NCI-H2196 treated with DMSO at 0.1 percent for 48 hours (cell line): ENCODE measurements around the gene UGDH.
A peak's percentile ranks its signal among the peaks of the same experiment; 100 is the strongest.
"Not testable (repeated sequence)": the region's sequence is repeated elsewhere in the genome, so short reads cannot be mapped to it uniquely, and the experiment has no call there.

Source experiments
- DNase-seq: peaks from one replicate; lab custom pipeline; 2025; ENCODE audit not compliant: unreplicated experiment; lab: John Stamatoyannopoulos, UW

UGDH gene

DNA sequence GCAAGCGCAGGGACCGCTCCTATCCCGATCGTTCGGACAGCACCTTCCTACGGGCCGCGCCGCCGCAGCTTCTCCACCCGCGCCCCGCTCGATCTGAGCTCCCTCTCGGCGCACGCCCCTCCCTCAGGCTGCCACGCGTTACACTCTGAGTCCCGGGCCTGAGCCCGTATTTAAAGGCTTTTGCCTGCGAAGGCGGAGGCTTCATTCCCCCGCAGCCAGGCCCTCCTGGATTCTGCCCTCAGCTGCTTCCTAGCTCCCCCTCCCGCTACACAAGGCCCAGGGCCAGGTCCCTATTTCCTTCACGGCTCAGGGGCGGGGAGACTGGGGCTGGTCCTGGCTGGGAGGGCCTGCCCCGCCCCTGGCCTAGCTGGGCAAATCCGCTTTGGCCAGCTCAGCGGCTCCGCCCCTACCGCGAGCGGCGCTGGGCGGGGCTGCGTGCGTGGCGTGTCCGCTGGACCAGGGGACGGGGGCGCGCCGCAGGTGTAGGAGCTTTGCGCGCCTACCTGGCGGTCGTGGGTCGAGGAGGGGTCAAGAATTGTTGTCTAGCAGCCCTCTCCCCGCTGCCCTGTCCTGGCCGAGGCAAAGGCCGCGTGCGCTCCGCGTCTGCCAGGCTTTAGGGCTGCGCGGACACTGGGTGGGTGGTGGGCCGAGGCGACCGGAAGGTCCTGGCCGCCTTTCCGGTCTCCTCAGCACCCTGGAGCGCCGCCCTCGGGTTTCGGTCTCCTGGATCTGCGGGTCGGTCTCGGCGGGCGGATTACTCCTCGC is at the start of gene UGDH:
TSS of gene UGDH (minus strand) at position 144 of the 765 bp plus-strand sequence. CDS start 5,927 bp downstream, outside the sequence.
- peak; percentile 95 for DNase-seq

DNA sequence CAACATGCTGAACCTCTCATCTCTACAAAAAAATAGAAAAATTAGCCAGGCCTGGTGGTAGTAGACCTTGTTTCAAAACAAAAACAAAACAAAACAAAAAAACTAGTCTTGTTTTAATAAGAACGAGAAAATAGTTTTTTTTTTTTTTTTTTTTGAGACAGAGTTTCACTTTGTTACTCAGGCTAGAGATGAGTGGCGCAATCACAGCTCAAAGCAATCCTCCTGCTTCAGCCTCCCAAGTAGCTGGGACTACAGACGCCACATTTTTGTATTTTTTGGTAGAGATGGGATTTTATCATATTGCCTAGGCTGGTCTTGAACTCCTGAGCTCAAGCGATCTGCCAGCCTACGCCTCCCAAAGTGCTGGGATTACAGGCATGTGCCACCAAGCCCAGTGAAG is 47.7 kb upstream of the UGDH start:
- DNase-seq, result no peak

GRCh38 chr4:39571504-39571903 is 44.3 kb upstream of the UGDH start:
- DNase-seq, result no peak

GRCh38 chr4:39571054-39571453 is 43.8 kb upstream of the UGDH start:
- no peak for DNase-seq

- DNase-seq, result no peak
Measured at GRCh38 chr4:39569209-39569608, 42.0 kb upstream of the UGDH start.

GRCh38 chr4:39568805-39569204 is 41.6 kb upstream of the UGDH start:
- no peak for DNase-seq

- no peak for DNase-seq
Measured at GRCh38 chr4:39565878-39566600, 38.8 kb upstream of the UGDH start.

GRCh38 chr4:39563346-39563847 is 36.2 kb upstream of the UGDH start:
- no peak for DNase-seq

DNA sequence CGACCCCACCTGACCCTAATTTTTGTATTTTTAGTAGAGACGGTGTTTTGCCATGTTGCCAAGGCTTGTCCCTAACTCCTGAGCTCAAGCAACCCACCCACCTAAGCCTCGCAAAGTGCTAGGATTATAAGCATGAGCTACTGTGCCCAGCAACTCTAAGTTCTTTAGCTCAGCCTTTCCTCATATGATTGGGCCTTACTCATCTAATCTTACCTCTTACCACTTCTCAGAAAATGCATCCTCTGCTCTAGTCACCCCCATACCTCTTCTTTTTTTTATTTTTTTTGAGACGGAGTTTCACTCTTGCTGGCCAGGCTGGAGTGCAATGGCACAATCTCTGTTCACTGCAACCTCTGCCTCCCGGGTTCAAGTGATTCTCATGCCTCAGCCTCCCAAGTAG is 35.6 kb upstream of the UGDH start:
- no peak for DNase-seq

DNA sequence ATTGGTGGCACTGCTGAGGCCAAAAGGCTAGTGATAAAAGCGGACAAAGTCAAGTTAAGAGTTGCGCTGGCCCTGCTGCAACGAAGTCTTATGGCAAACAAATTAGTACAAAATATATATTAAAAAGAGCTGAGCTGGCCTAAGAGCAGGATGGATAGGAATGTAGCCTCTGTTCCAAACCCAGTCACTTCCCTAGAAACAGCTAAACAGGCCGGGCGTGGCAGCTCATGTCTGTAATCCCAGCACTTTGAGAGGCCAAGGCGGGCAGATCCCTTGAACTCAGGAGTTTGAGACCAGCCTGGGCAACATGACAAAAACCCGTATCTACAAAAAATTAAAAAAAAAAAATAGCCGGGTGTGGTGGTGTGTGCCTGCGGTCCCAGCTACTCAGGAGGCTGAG is 32.4 kb upstream of the UGDH start:
- DNase-seq, result no peak

DNA sequence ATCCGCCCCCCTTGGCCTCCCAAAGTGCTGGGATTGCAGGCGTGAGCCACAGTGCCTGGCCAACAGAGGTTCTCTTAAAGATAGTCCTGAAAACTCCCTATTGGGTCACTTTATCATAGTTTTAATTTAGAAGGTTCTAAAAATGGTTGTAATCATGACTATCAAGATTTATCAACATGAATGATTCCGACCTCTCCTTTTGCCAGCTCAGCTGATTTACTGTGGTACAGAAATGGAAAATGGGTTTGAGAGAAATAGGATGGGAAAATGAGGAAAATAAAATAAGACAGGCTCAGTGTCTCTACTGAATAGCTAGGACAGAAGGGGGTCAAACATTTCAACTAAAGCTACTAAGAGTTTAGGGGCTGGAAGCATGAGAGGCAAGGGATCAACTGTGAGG is 28.2 kb upstream of the UGDH start:
- DNase-seq, result no peak

GRCh38 chr4:39548425-39549067 is 21.3 kb upstream of the UGDH start:
- no peak for DNase-seq

DNA sequence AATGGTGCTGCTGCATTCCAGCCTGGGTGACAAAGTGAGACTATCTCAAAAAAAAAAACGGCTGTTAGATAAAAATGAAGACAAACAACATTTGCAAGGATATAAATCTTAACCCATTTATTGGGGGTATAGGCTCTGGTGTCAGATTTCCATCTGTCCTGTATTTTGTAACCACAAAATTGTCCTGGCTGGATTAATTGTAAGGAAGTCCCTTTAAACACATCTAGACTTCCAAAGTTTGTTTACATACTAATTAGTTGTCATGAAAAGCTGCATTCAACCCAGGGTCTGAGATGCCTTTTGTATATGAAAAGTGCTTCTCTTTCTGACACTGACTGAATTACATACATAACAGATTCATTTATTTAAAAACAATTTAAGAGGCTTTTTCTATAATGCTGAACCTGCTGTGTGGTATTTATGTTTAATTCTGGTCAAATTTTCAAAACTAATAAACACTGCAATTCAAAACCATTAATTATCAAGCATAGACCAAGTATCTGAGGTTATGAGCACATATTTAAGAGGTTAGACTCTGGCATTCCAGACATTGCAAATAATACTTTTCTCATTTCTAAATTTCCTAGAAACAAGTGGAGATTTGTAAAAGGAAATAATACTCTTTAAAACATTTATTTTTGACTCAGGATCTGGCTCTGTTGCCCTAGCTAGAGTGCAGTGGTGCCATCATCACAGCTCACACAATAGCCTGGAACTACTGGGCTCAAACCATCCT is 17.5 kb upstream of the UGDH start:
- DNase-seq, result peak; percentile 38

GRCh38 chr4:39544080-39544479 is 16.8 kb upstream of the UGDH start:
- not testable (repeated sequence) for DNase-seq

DNA sequence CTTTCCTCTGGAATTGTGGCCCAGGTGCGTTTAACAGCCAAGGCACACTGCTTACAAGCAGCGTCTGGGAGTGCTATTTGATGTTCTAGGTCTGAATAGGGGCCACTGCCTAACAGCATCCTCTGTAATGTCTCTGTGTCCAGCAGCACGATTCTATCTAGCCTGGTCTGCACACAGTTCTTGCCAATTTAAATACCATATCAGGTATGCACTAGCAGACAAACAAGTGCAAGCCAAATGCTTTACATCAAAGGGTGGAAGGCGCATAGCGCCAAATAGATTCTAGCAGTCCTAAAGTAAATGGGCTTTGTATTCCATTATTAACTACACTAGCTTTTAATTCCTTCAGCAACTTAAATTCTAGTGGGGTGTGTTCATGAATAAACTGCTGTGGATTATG is 15.8 kb upstream of the UGDH start:
- DNase-seq, result no peak

DNA sequence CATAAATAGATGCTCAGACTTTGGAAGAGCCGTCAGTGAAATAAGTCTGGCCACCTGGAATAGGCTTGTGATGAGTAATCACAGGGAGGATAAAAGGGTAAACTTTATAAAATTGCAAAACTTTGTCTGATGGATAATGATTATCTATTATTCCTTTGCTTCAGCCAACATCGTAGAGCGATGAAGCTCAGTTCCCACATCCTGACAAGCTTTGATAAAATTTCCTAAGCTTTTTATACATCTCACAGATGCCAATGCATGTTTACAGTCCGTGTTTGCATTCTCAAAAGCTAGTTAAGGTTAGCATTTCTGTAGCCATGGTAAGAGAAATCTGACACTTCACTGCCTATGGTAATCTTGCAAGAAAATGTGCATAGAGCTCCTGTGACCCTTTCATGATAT is 15.4 kb upstream of the UGDH start:
- DNase-seq, result no peak

- DNase-seq, result no peak
Measured at GRCh38 chr4:39541987-39542610, 14.9 kb upstream of the UGDH start.

DNA sequence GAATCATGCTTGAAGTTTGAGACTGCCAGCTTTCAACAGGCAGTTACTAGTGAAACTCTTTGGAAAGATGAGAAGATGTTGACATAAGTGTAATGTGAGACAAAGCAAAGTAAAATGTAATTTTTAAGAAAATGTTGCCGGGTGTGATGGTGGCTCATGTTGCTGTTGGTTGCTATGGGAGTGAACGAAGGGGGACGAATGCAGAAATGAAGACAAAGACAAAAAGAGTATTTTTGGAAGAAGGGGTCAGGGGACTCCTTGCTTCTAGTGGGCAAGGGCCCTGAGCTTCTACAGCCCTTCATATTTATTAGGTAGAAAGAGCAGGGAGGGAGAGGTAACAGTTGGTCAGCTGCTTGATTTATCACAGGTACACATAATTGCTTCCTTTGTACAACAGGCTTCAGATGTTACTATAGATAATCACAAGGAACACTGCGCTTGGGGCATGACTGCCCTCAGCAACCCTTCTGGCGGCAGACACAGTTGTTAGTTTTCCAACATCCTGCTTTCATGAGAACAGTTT is 11.9 kb upstream of the UGDH start:
- DNase-seq, result peak; percentile 40

- DNase-seq, result no peak
Measured at GRCh38 chr4:39533541-39533940, 6.3 kb upstream of the UGDH start.

- DNase-seq, result not testable (repeated sequence)
Measured at GRCh38 chr4:39532237-39532636, 5.0 kb upstream of the UGDH start.
